ENCODE measurements around the gene RASGEF1C.

- no peak for TF ChIP-seq CTCF (IDR thresholded peaks at IDR 0.05)
- no peak for TF ChIP-seq POLR2AphosphoS5 (IDR thresholded peaks at IDR 0.05)
- no peak for TF ChIP-seq POLR2A (IDR thresholded peaks at IDR 0.05)
- TF ChIP-seq EP300 (IDR thresholded peaks at IDR 0.05) = no peak
Observed at GRCh38 chr5:180250329-180250728, 41.3 kb upstream of the RASGEF1C start.
